A673 (cell line): ENCODE measurements around the gene ASXL1.

ENCODE experiments used
- CTCF ChIP-seq: fragments of 300-800, 200-600 bp; sonication (generic); conservative IDR thresholded peaks from 2 replicates; pipeline ENCODE4 v1.5.1; 2017; ENCODE audit warnings: low read depth, mild to moderate bottlenecking, antibody characterized with exemption, low read length, moderate library complexity, mixed read lengths
- EZH2 ChIP-seq: fragments of 200-600 bp; sonication (generic); IDR thresholded peaks from 2 replicates; pipeline ENCODE4 v1.6.1; 2017; ENCODE audit warnings: borderline replicate concordance, low read depth, mild to moderate bottlenecking, mixed read lengths, antibody characterized with exemption, low read length; ENCODE audit not compliant: poor library complexity, severe bottlenecking

DNA sequence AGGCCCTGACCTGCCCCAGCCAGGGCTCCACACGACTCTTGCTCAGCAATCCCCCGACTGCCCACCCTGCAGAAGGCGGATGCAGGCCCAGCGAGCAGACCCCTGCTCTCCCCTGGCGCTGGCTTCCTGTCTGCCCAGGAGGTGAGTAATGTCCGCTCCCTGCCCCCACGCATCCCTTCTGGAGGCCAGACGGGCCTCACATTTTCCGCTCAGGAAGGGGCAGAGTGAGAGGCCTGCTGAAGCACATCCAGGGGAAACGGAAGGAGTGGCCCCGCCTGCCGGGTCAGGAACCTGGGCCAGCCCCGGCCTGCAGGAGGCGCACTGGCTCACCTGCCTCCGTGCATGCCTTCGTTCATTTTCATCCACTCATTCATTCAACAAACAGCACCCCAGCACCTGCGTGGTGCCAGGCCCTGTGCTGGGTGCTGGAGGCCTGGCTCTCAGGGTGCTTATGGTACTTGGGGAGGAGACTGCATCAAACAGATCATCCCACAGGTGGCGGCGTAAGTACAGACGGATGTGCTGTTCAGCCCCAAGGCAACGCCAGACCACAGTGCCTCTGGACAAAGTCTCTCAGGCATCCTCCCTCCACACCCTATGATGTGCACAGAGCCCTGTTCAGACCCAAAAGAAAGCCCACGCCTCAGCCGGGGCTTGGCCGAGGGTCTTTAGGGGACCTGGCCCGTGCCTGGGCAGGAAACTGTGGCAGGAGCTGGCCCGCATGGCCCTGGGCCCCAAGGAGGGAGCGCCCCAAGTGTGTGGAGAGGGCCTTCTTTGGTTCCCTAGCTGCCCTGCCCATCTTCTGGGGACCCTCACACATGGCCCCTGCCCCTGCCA, 112.1 kb downstream of the ASXL1 start:
- peak; percentile 55 for TF ChIP-seq CTCF
- TF ChIP-seq EZH2: no peak
